ENCODE data around the gene IQSEC1.
"Not testable (repeated sequence)": the region's sequence is repeated elsewhere in the genome, so short reads cannot be mapped to it uniquely, and the experiment has no call there.

The IQSEC1 gene

DNA sequence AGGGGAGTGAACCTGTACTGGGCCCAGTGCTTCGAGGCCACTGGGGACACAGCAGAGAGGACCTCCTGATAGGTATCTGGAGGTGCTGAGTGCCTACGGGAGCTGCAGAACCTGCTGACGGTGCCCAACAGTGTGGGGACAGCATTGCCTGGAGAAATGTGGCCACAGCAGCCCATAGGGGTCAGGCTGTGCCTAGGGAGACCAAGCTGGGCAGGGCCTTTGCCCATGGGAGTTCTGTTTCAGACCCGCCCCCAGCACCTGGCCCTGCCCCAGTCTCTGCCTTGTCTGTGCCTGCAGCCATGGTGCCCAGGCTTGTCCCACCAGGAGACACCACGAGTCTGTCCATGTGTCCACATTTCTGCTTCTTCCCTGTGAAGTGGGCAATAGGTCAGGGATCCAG is 216.6 kb downstream of the IQSEC1 start:
- Histone ChIP-seq H3K4me3 (no peak overlapping the region), H3K9me3 (no peaks in the 10 kb centered on the region), H3K4me1 (no peaks in the 10 kb centered on the region), H3K27me3 (ENCODE audit: low read depth) (peaks cover 12% of the 10 kb centered on the region), H3K36me3 (replicated peaks) (no peaks in the 10 kb centered on the region)
- in situ Hi-C loops (cut with MboI; ENCODE audit: low sequenced_read_pairs), result no loop called here
- no peak for DNase-seq (ENCODE audit: low spot score in 2 of 2)

DNA sequence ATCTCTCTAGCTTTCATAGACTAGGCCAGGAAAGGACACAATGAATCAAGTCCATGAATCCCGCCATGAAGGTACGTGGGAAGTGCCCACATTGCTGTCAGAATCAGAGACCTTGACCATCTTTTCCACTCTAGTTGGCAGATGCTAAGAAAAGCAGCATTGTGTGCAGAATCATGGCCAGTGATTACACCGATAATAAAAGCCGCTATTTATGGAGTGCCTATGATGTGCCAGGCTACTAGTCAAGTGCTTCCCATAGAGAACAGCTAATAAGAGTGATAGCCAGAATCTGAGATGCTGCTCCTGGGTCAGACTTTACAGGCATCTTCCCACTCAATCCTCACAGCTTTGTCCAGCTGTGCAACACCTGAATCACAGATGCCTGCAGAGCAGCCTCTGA is 218.7 kb downstream of the IQSEC1 start:
- H3K4me3 ChIP-seq, result no peak overlapping the region
- DNase-seq (ENCODE audit: low spot score in 2 of 2), result no peak
- no peaks in the 10 kb centered on the region for H3K36me3 ChIP-seq (replicated peaks)
- no peaks in the 10 kb centered on the region for H3K4me1 ChIP-seq
- in situ Hi-C loops (cut with MboI; ENCODE audit: low sequenced_read_pairs), result no loop called here
- H3K9me3 ChIP-seq, result no peaks in the 10 kb centered on the region
- peaks cover 12% of the 10 kb centered on the region for H3K27me3 ChIP-seq (ENCODE audit: low read depth)

DNA sequence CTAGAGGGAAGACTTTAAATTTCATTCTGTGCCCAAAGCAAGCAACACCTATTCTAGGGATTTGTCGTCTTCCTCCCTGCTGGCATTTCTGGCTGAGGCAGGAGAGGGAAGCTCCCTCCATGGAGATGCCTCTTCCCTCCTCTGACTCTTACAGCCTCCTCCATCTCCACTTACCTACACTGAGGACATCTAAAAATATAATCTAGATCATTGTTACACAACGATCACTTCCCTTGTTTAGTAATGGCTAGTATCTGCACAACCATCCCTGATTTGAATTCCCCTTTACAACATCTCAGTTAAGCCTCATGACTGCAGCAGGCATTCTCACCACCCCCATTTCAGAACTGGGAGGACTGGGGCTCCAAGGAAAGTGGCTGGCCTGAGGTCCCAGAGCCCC is 219.4 kb downstream of the IQSEC1 start:
- in situ Hi-C loops (cut with MboI; ENCODE audit: low sequenced_read_pairs); DNase-seq (ENCODE audit: low spot score in 2 of 2); H3K36me3 ChIP-seq (replicated peaks); H3K9me3 ChIP-seq; H3K4me3 ChIP-seq; H3K4me1 ChIP-seq: not testable (repeated sequence)
- H3K27me3 ChIP-seq (ENCODE audit: low read depth), result peaks cover 12% of the 10 kb centered on the region

DNA sequence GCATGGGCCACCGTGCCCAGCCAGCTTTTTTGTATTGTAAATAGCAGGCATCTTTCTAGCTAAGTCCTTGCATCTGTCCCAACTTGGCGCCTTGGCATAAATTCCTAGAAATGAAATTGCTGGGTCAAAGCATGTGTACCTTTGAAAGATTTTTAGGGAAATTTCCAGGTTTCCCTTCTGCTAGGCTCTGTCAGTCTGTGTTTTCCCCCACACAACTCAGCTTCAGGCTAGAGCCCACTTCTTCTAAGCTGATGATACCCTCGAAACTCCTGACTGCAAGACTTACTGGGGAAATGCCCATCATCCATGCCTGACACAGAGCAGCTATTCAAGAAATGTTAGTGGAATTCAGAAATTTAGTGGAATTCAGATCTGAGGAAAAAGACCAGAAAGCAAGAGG is 221.0 kb downstream of the IQSEC1 start:
- no peaks in the 10 kb centered on the region for H3K9me3 ChIP-seq
- H3K36me3 ChIP-seq (replicated peaks), result no peaks in the 10 kb centered on the region
- no peak overlapping the region for H3K4me3 ChIP-seq
- in situ Hi-C loops (cut with MboI; ENCODE audit: low sequenced_read_pairs), result no loop called here
- peaks cover 10% of the 10 kb centered on the region for H3K27me3 ChIP-seq (ENCODE audit: low read depth)
- H3K4me1 ChIP-seq, result no peaks in the 10 kb centered on the region
- no peak for DNase-seq (ENCODE audit: low spot score in 2 of 2)

Measured in HAP-1 (cell line).